Activated CD4-positive, alpha-beta T cell treated with anti-CD3 and anti-CD28 coated beads, Interleukin-2, amount 10 ng/mL, durations not matched to agents 7 days and 5 days (primary cell): Measurements from ENCODE around the gene ZNF444. TPM values are rescaled to one million over a fixed set of nuclear protein-coding genes. Genes with fewer than 3 reads are reported as not detected.
"Not testable (repeated sequence)": the region's sequence is repeated elsewhere in the genome, so short reads cannot be mapped to it uniquely, and the experiment has no call there.

ENCODE experiments used
- CTCF ChIA-PET: fragments of 350-600 bp; sonication (Branson Sonifier 250); formaldehyde crosslinking; loops from one replicate; lab custom pipeline; 2021; ENCODE audit warnings: antibody characterized with exemption; lab: Charles Lee
- POLR2A ChIA-PET: fragments of 350-600 bp; sonication (Branson Sonifier 250); formaldehyde crosslinking; loops from one replicate; lab custom pipeline; 2021; ENCODE audit warnings: antibody characterized with exemption; lab: Charles Lee
- DNase-seq: peaks from one replicate; pipeline ENCODE4 v3.0.0-alpha.2; 2020
- H3K27ac Mint-ChIP-seq: one replicate; pipeline ENCODE4 v1.8.0; 2021; ENCODE audit warnings: mild to moderate bottlenecking, moderate library complexity, mixed read lengths
- H3K27me3 Mint-ChIP-seq: one replicate; pipeline ENCODE4 v1.8.0; 2021; ENCODE audit warnings: mixed read lengths
- H3K36me3 Mint-ChIP-seq: one replicate; pipeline ENCODE4 v1.8.0; 2021; ENCODE audit warnings: low read depth, mixed read lengths
- H3K4me1 Mint-ChIP-seq: one replicate; pipeline ENCODE4 v1.8.0; 2021; ENCODE audit warnings: mixed read lengths
- H3K4me3 Mint-ChIP-seq: one replicate; pipeline ENCODE4 v1.8.0; 2021; ENCODE audit warnings: mild to moderate bottlenecking, moderate library complexity, mixed read lengths
- H3K9me3 Mint-ChIP-seq: one replicate; pipeline ENCODE4 v1.8.0; 2021; ENCODE audit warnings: mixed read lengths
- total RNA-seq, 2 experiments: library from RNA; stranded (reverse); gene quantifications; one replicate each; pipeline ENCODE4 v1.2.3, GENCODE V29; 2021

Gene ZNF444
- total RNA-seq, 2 experiments from 2014 or later, result 26.5 to 34.6 TPM

- H3K9me3 Mint-ChIP-seq, result no peaks in the 10 kb centered on the region
- no peak overlapping the region for H3K27ac Mint-ChIP-seq
- POLR2A ChIA-PET, result no interaction called here
- H3K36me3 Mint-ChIP-seq, result peaks cover 5% of the 10 kb centered on the region
- peaks cover 18% of the 10 kb centered on the region for H3K4me1 Mint-ChIP-seq
- no peak for DNase-seq
- CTCF ChIA-PET, result no interaction called here
- no peaks in the 10 kb centered on the region for H3K27me3 Mint-ChIP-seq
- H3K4me3 Mint-ChIP-seq, result no peak overlapping the region
These were observed 39.1 kb upstream of the ZNF444 start for GRCh38 chr19:56101746-56102535.

DNA sequence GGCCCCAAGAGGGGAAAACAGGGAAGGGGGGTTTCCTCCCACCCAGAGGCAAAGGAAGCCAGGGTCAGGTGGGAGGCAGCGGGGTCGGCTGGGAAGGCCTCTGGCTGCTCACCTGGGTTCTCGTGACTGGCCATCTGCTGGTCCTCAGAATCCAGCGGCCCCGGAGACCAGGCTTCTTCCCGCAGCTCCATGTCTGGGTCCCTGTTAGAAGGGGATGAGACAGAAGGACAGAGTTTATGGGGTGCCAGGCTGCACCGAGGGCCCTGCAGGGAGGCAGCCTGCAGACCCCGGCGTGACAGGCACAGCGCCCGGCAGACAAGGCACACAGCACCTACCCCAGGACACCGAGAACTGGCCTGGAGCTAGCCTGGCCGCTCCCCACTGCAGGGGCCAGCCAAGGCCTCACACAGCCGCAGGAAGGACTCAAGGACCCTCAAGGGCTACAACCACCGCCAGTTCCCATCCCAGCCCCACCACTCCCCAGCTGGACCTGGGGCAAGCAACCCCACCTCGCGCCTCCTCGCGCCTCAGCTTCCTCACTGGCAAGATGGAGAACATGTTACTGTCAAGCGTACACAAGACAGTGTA is 38.0 kb upstream of the ZNF444 start:
- H3K27ac Mint-ChIP-seq, result no peak overlapping the region
- ChIA-PET CTCF (no interaction called here), POLR2A (no interaction called here)
- H3K36me3 Mint-ChIP-seq, result peaks cover 4% of the 10 kb centered on the region
- no peak overlapping the region for H3K4me3 Mint-ChIP-seq
- DNase-seq, result no peak
- no peaks in the 10 kb centered on the region for H3K9me3 Mint-ChIP-seq
- H3K4me1 Mint-ChIP-seq, result peaks cover 22% of the 10 kb centered on the region
- no peaks in the 10 kb centered on the region for H3K27me3 Mint-ChIP-seq

DNA sequence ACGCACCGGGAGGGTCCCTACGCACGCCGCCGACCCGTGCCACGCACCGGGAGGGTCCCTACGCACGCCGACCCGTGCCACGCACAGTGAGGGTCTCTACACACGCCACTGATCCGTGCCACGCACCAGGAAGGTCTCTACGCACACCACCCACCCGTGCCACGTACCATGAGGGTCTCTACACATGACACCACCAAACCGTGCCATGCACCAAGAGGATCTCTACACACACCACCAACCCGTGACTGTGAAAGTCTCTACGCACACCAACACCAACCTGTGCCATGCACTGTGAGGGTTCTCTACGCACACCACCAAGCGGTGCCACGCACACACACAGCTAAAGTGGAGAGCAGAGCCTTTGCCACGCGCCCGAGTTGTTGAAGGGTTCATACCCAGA is 36.7 kb upstream of the ZNF444 start:
- Mint-ChIP-seq H3K9me3 (no peaks in the 10 kb centered on the region), H3K4me1 (peaks cover 25% of the 10 kb centered on the region), H3K4me3 (no peak overlapping the region), H3K27ac (no peak overlapping the region), H3K27me3 (no peaks in the 10 kb centered on the region), H3K36me3 (peaks cover 4% of the 10 kb centered on the region)
- ChIA-PET POLR2A (no interaction called here), CTCF (interaction anchor here (0.9 to 1.0 kb wide), 3 partner anchors 14 to 229 kb away, joined by 3 to 5 read pairs (median 4); no protein-coding TSS in a partner anchor)
- no peak for DNase-seq

GRCh38 chr19:56105090-56105701 is 35.9 kb upstream of the ZNF444 start:
- no peak overlapping the region for H3K4me3 Mint-ChIP-seq
- POLR2A ChIA-PET, result no interaction called here
- H3K27me3 Mint-ChIP-seq, result no peaks in the 10 kb centered on the region
- no peaks in the 10 kb centered on the region for H3K9me3 Mint-ChIP-seq
- no peak overlapping the region for H3K27ac Mint-ChIP-seq
- peaks cover 28% of the 10 kb centered on the region for H3K4me1 Mint-ChIP-seq
- H3K36me3 Mint-ChIP-seq, result peaks cover 4% of the 10 kb centered on the region
- DNase-seq, result peak; percentile 64
- CTCF ChIA-PET, result interaction anchor here (0.5 to 1.0 kb wide), 5 partner anchors 15 to 228 kb away, joined by 3 to 5 read pairs (median 3); no protein-coding TSS in a partner anchor

- Mint-ChIP-seq H3K4me1 (peaks cover 36% of the 10 kb centered on the region), H3K27ac (peak overlapping the region; percentile 43)
- H3K9me3 Mint-ChIP-seq, H3K36me3 Mint-ChIP-seq, POLR2A ChIA-PET, H3K27me3 Mint-ChIP-seq, H3K4me3 Mint-ChIP-seq, CTCF ChIA-PET, DNase-seq: not testable (repeated sequence)
These were observed 35.2 kb upstream of the ZNF444 start for GRCh38 chr19:56105831-56106396.

DNA sequence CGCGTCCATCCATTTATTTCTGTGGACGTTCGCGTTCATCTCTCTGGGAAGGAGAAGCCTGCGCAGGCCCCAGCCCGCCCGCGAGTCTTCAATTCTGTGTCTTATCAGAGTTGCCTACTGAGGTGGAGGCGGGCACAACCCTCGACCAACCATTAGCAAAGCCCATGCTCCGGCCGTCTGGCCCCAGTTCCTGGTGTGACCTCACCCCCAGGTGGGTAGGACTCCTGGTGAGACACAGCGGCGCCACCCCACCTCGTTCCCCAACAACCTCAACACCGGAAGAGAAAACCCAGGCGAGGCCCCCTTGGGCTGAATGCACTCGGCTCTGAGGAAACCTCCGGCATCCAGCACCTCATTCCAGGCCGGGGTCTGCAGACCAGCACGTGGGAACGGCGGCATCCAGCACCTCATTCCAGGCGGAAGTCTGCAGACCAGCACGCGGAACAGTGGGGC is 34.7 kb upstream of the ZNF444 start:
- ChIA-PET CTCF (no interaction called here), POLR2A (no interaction called here)
- Mint-ChIP-seq H3K27ac (no peak overlapping the region), H3K9me3 (no peaks in the 10 kb centered on the region), H3K27me3 (no peaks in the 10 kb centered on the region), H3K36me3 (peaks cover 2% of the 10 kb centered on the region), H3K4me1 (peaks cover 38% of the 10 kb centered on the region), H3K4me3 (no peak overlapping the region)
- no peak for DNase-seq

GRCh38 chr19:56106993-56107392 is 34.1 kb upstream of the ZNF444 start:
- H3K4me1 Mint-ChIP-seq, result peaks cover 43% of the 10 kb centered on the region
- ChIA-PET POLR2A (no interaction called here), CTCF (no interaction called here)
- H3K27me3 Mint-ChIP-seq, result no peaks in the 10 kb centered on the region
- H3K36me3 Mint-ChIP-seq, result no peaks in the 10 kb centered on the region
- no peak for DNase-seq
- H3K4me3 Mint-ChIP-seq, result no peak overlapping the region
- H3K27ac Mint-ChIP-seq, result peak overlapping the region; percentile 46
- H3K9me3 Mint-ChIP-seq, result no peaks in the 10 kb centered on the region

GRCh38 chr19:56107626-56108351 is 33.3 kb upstream of the ZNF444 start:
- POLR2A ChIA-PET, result interaction anchor here (0.6 kb wide), 1 partner anchor 13 kb away, joined by 4 read pairs; no protein-coding TSS in a partner anchor
- H3K27ac Mint-ChIP-seq, result no peak overlapping the region
- no peaks in the 10 kb centered on the region for H3K9me3 Mint-ChIP-seq
- H3K36me3 Mint-ChIP-seq, result peaks cover 3% of the 10 kb centered on the region
- no peaks in the 10 kb centered on the region for H3K27me3 Mint-ChIP-seq
- no peak for DNase-seq
- peaks cover 50% of the 10 kb centered on the region for H3K4me1 Mint-ChIP-seq
- no peak overlapping the region for H3K4me3 Mint-ChIP-seq
- CTCF ChIA-PET, result interaction anchor here (1.1 kb wide), 1 partner anchor 42 kb away, joined by 3 read pairs; no protein-coding TSS in a partner anchor

DNA sequence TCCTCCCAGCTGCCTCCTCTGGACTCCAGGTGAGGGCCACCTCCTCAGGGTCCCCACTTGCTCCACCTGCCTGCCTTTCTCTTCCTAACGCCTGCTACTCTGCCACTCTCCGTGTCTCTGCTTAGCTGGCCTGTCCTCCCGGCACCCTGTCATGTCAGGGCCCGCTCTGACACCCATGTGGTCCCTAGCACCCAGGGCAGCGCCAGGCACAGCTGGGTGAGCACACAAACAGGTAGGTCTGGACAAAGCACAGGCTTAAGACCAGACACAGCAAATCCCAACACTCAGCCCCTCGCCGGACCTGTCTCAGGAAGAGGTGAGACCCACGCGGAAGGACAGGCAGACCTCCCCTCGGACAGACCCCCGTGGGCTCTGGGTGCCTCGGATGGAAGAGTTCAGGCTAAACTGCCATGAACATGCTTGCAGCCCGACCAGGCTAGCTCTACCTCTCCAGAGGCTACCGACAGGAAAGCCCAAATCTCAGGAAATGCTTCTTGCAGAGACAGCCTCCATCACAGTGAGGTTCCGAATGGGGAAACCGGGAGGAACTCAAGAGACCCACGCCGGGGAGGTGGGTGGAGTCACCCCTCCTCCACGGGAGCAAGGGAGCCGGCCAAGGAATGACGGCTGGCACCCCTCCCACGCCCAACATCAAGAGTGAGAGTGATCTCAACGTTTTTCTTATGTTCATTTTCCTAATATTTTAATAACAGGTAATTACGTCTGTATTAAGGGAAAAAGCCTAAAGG is 32.5 kb upstream of the ZNF444 start:
- H3K27me3 Mint-ChIP-seq, result no peaks in the 10 kb centered on the region
- peak overlapping the region; percentile 68 for H3K27ac Mint-ChIP-seq
- H3K4me1 Mint-ChIP-seq, result peaks cover 58% of the 10 kb centered on the region
- ChIA-PET CTCF (interaction anchor here (1.1 kb wide), 1 partner anchor 42 kb away, joined by 3 read pairs; no protein-coding TSS in a partner anchor), POLR2A (interaction anchor here (0.6 kb wide), 1 partner anchor 12 kb away, joined by 4 read pairs; no protein-coding TSS in a partner anchor)
- no peak overlapping the region for H3K4me3 Mint-ChIP-seq
- peaks cover 3% of the 10 kb centered on the region for H3K36me3 Mint-ChIP-seq
- H3K9me3 Mint-ChIP-seq, result no peaks in the 10 kb centered on the region
- DNase-seq, result no peak

GRCh38 chr19:56109226-56109625 is 31.9 kb upstream of the ZNF444 start:
- H3K27me3 Mint-ChIP-seq, result no peaks in the 10 kb centered on the region
- H3K9me3 Mint-ChIP-seq, result no peaks in the 10 kb centered on the region
- ChIA-PET CTCF (no interaction called here), POLR2A (no interaction called here)
- H3K4me1 Mint-ChIP-seq, result peaks cover 63% of the 10 kb centered on the region
- no peak for DNase-seq
- H3K4me3 Mint-ChIP-seq, result no peak overlapping the region
- H3K36me3 Mint-ChIP-seq, result peaks cover 3% of the 10 kb centered on the region
- peak overlapping the region; percentile 66 for H3K27ac Mint-ChIP-seq

- POLR2A ChIA-PET, result interaction anchor here (0.7 kb wide), 1 partner anchor 54 kb away, joined by 3 read pairs; no protein-coding TSS in a partner anchor
- no peak for DNase-seq
- CTCF ChIA-PET, result interaction anchor here (0.6 to 1.1 kb wide), 2 partner anchors 11 to 53 kb away, joined by 3 read pairs; no protein-coding TSS in a partner anchor
These were observed 30.3 kb upstream of the ZNF444 start for GRCh38 chr19:56110515-56111448.

More at GRCh38 chr19:56110515-56111448, 30.3 kb upstream of the ZNF444 start:
- H3K27ac Mint-ChIP-seq, result peak overlapping the region; percentile 90
- no peaks in the 10 kb centered on the region for H3K9me3 Mint-ChIP-seq
- no peak overlapping the region for H3K4me3 Mint-ChIP-seq
- peaks cover 68% of the 10 kb centered on the region for H3K4me1 Mint-ChIP-seq
- H3K36me3 Mint-ChIP-seq, result peaks cover 7% of the 10 kb centered on the region
- H3K27me3 Mint-ChIP-seq, result no peaks in the 10 kb centered on the region
